Astrocyte (in vitro differentiated cells and primary cell): ENCODE measurements around the gene F8.
"Not testable (repeated sequence)": the region's sequence is repeated elsewhere in the genome, so short reads cannot be mapped to it uniquely, and the experiment has no call there.

Experiments used
- EZH2 ChIP-seq: IDR thresholded peaks from 2 replicates; pipeline ENCODE4 v1.6.1; 2012; ENCODE audit warnings: mild to moderate bottlenecking, low read length, inconsistent platforms; ENCODE audit not compliant: insufficient read depth
- TF ChIP-seq, protein P1 (sequence below): IDR thresholded peaks from 2 replicates; pipeline ENCODE4 v1.5.1; 2011; ENCODE audit warnings: low read depth, mild to moderate bottlenecking, inconsistent platforms, low read length, moderate library complexity; ENCODE audit not compliant: insufficient read depth

DNA sequence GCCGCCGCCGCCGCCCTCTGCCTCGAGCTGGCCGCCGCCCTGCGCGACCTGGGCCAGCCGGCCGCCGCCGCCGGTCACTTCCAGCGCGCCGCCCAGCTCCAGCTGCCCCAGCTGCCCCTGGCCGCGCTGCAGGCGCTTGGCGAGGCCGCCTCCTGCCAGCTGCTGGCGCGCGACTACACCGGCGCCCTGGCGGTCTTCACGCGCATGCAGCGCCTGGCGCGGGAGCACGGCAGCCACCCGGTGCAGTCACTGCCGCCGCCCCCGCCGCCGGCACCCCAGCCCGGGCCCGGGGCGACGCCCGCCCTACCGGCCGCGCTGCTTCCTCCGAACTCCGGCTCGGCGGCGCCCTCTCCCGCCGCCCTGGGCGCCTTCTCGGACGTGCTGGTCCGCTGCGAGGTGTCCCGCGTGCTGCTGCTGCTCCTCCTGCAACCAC is 135.7 kb downstream of the F8 start:
- TF ChIP-seq, protein P1, sequence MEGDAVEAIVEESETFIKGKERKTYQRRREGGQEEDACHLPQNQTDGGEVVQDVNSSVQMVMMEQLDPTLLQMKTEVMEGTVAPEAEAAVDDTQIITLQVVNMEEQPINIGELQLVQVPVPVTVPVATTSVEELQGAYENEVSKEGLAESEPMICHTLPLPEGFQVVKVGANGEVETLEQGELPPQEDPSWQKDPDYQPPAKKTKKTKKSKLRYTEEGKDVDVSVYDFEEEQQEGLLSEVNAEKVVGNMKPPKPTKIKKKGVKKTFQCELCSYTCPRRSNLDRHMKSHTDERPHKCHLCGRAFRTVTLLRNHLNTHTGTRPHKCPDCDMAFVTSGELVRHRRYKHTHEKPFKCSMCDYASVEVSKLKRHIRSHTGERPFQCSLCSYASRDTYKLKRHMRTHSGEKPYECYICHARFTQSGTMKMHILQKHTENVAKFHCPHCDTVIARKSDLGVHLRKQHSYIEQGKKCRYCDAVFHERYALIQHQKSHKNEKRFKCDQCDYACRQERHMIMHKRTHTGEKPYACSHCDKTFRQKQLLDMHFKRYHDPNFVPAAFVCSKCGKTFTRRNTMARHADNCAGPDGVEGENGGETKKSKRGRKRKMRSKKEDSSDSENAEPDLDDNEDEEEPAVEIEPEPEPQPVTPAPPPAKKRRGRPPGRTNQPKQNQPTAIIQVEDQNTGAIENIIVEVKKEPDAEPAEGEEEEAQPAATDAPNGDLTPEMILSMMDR: not testable (repeated sequence)
- TF ChIP-seq EZH2: not testable (repeated sequence)
